IPS-NIHi11 (cell line): ENCODE data around the gene OLA1.

ENCODE experiments used
- DNase-seq: peaks from one replicate; pipeline ENCODE4 v3.0.0; 2012; ENCODE audit warnings: mixed read lengths, low spot score

The OLA1 gene

DNA sequence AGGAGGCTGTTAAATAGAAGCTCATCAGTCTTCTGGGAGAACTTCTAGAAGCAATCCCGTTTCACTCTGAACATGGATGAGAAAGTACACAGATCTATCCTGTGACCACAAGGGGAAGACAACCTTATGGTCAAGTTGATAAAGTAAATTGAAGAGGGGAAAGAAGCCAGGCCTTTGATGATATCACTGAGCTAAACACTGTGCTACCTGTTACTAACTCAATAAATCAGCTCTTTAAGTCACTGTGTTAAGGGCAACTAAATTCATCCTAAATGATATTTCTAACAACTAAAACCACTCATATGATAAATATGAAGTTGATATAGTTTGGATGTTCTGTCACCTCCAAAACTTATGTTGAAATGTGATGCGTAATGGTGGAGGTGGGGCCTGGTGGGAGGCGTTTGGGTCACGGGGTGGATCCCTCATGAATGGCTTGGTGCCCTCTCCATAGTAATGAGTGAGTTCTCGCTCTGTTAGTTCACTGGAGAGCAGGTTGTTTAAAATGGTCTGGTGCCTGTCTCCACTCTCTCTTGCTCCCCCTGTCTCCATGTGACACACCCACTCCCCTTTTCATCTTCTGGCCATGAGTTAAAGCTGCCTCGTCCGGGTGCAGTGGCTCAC lies 23.6 kb downstream of the OLA1 start:
- DNase-seq, result no peak

DNA sequence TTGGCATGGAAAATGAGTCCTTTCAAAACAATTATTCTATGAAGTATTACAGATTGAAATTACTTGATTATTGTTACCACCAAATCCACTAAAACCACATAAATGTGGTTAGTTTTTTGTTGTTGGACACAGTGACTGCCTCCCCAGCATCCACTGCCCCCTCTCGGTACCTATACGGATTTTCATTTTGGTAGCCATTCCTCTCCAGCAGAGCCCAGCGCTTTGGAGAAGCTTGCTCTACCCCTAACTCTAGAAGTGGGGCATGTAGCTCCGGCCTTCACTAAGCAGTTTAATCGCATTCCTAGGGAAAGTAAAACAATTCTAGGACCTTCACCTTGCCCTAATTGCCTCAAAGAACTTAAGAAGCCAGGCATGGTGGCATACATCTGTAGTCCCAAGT lies 24.2 kb downstream of the OLA1 start:
- DNase-seq, result no peak

DNA sequence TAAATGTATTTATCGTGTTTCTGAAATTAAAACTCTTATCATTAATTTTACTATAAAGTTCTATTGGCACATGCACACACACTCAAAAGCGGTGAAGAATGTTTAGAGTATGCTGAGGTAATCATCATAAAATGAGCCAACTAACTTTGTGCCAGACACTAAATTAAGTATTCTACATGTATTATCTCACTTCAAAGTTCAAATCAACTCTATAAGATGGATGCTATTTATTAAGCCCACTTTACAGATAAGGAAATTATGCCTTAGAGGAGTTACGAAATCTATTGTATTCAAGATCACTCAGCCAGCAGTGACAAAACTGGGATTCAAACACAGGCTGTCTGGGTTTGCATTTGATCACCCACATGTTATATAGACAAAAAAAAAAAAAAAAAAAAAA lies 24.9 kb downstream of the OLA1 start:
- DNase-seq, result no peak

DNA sequence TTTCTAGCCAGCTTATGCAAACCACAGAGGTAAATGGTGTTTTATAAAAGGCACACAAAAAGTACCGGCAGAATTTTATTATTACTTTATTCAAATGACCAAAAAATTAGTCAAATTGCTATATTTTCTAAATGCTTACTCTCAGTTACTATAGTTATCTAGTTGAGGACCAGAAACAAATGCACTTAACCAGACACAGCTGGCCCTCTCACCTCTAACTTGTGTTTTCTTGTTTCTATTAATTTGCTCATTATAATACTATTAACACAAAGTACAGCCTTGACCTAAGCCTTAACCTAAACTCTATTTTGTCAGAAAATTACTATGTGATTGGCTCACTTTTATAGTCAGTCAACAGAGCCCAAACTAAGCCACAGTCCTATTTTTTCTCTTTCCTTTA lies 26.2 kb downstream of the OLA1 start:
- DNase-seq, result no peak

DNA sequence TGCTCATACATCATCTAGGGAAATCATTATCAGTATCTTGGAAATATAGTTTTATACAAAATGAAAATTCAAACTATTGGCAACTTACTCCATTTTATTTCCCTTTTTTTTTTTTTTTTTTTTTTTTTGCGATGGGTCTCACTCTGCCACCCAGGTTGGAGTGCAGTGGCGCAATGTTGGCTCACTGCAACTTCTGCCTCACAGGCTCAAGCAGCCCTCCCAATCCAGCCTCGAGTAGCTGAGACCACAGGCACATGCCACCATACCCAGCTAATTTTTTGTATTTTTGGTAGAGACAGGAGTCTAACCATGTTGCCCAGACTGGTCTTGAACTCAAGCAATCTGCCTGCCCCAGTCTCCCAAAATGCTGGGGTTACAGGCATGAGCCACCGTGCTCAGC lies 29.0 kb downstream of the OLA1 start:
- no peak for DNase-seq

DNA sequence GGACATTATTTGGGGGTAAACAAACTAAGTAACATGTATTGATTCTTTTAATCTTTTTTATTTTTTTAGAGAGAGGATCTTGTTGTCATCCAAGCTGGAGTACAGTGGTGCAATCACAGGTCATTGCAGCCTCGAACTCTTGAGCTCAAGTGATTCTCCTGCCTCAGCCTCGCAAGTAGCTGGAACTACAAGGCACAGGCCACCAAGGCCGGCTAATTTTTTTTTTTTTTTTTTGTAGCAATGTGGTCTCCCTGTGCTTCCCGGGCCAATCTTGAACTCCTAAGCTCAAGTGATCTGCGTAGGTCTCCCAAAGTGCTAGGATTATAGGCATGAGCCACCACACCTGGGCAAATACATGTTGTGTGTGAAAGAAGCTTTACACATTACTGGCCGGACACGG lies 29.6 kb downstream of the OLA1 start:
- DNase-seq, result no peak

DNA sequence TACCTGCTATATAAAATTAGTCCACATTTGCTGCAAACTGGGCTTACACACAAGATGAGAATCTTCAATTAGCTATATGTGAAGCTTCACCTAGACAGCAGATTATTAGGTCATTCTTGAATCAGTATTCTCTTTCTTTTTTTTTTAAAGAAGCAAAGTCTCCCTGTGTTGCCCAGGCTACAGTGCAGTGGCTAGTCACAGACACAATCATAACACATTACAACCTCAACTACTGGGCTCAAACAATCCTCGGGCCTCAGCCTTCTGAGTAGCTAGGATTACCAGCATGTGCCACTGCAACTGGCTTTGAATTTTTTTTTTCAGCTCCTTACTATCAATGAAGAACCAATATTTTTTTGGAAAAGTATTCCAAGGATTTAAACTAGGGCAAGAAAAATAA lies 30.5 kb downstream of the OLA1 start:
- no peak for DNase-seq

DNA sequence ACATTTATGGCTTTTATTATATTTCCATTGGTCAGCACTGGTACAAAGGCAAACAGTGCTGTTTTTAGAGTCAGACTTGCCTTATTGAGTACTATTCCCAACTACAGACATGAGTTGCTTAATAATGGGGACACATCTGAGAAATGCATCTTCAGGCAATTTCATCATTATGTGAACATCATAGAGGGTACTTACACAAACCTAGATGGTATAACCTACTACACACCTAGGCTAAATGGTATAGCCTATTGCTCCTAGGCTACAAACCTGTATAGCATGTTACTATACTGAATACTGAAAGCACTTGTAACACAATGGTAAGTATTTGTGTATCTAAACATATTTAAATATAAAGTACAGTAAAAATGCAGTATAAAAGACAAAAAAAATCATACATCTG lies 36.4 kb downstream of the OLA1 start:
- DNase-seq, result no peak

DNA sequence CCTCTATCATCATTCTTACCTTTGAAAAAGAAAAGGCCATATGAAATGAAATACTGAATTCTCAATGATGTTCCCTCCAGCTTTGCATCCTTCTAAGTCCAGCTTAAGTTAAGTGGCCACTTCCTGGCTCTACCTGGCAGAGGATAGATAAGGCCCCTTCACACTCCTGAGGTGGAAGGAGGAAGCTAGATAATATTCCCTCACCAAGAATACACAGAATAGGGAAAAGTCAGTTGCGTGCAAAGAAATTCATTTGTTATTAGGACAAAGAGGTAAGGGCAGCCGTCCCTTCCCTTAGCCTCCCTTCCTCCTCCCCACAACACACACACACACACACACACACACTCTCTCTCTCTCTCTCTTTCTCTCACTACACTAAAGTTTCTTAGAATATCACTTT lies 37.5 kb downstream of the OLA1 start:
- no peak for DNase-seq

DNA sequence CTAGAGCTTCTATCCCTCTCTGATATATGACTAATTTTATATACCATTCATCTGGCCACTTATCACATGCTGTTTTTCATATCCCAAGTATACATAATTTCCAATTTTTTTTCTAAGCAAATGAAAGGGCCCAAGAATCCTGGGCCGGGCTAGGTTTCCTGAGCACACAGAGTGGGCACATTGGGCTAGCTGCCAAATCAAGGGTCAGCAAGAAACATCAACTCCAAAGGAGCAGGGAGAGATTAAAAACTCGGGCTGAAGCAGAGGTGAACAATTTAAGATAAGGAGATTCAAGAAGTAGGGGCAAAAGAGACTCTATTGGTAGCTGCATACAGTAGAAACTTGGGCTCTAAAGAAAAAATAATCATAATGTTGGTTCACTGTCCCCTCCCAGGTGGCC lies 39.0 kb downstream of the OLA1 start:
- no peak for DNase-seq

DNA sequence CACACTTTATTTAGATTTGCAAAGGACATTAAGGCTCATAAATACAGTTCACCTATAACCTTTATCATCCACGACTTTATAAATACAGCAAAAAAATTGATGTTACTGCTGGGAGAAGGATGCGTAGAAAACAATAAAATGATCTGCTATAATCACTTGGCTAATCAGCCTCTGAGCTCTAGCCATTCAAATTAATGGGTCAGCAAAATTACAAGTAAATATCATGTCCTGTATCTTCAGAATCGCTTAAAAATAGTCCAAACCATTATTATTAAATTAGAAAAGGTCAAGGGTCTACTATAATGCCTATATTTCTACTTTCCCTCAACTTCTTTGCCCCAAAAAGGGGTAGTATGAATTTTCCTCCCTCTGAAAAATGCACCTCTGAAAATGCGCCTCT lies 40.3 kb downstream of the OLA1 start:
- no peak for DNase-seq

DNA sequence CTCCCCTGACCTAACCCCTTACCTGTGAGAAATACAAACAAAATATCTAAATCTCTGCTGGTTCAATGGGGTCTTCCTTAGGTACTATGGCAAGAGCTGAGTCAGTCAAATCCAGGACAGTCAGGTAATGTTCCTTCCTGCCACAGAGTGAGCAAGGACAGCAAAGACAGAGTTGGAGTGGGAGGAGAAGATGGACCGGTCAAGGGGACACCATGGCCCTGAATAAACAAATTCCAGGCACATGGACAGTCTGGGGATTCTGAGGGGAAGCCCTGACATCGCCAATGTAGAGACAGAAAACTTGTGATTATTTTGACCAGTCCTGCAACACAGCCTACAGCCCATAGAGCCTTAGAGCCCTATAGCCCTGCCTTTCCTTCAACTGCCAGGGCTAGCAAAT lies 42.8 kb downstream of the OLA1 start:
- DNase-seq, result no peak

DNA sequence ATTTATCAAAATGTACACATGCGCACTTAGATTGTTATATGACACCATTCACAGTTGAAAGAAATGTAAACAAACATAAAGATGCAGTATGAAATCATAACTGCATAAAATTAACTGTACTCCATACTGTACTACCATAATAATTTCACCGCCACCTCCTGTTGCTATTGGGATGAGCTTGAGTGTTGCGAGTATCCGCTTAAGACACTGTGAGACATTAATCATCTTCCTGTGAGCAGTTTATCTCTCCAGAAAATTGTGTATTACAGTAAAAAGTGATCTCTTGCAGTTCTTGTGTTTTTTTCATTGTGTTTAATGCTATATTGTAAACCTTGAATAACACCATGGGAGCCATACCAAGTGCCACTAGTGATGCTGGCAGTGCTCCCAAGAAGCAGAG lies 46.1 kb downstream of the OLA1 start:
- DNase-seq, result no peak

DNA sequence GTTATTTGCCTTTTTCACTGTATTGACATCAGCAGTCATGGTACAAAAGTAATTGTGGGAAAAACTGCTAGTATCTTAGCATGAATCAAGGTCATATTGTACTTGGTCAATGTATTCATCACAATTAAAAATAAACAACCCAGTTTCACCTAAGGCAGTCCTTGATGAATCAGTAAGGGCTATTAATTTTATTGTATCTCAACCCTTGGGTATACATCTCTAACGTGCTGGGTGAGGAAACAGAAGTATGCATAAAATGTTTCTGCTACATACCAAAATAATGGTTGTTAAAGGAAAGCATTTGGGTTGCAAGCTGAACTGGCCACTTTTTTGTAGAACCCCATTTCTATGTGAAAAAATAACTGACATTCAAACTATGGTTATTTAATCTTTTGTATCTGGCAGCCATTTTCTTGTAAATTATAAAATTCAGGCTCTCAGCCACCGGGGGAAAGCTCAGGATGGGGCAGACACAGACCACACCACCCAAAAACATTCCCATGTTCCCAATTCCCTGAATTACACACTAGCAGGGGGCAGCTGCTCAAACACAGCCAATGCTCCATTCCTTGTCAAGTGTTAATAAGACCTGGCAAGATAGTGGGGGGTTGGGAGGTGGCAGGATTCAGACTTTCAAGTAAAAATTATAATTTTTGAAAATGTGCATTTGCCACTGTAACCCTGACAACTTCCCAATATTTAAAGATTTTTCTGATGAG lies 49.3 kb downstream of the OLA1 start:
- peak; percentile 7 for DNase-seq

DNA sequence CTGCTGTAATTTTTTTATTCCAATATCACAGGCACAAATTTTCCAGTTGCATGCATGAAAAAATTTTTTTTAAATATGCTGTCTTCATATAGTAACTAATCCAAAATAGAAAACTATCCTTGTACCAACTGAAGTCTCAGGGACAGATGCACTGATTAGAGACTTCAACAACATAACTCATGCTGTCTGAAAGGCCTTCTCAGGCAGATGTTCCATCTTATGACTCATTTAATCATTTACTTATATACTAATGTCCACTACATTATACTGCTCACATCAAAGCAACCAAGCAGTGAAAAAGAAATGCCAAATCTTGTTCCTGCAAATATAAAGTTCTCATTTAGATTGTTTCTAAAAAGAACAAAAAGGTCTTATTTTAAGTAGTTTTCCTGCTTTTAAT lies 53.1 kb downstream of the OLA1 start:
- no peak for DNase-seq

DNA sequence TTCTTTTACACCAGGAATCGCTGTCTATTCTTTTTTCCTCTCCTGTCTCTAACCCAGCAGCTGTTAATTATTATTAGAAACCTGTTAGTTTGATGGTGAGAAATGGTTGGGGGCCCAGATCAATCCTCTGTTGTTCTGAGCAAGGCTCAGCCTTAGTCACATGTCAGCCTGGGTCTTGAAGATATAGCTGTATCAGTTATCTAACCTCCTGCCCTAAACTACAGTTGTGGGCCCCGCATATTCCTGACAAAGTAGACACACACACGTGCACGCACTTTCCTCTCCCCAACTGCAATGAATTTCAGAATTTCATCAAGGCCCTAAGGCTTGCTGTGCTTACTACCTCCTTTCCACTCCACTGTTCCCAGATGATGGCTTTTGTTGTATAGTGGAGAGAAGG lies 54.6 kb downstream of the OLA1 start:
- DNase-seq, result no peak

DNA sequence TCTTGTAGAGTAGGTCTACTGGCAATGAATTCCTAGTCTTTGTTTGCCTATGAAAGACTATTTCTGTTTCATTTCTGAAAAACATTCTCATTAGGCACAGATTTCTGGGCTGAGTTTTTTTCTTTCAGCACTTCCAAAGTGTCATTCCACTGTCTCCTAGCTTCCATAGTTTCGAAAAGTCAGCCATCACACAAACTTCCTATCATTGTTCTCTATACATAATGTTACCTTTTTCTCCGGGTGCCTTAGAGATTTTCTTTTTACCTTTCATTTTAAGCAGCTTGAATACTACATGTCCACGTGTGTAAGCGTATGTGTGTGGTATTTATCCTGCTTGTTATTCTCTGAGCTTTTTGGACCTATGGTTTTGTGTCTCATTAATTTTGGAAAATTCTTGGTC lies 55.7 kb downstream of the OLA1 start:
- no peak for DNase-seq

DNA sequence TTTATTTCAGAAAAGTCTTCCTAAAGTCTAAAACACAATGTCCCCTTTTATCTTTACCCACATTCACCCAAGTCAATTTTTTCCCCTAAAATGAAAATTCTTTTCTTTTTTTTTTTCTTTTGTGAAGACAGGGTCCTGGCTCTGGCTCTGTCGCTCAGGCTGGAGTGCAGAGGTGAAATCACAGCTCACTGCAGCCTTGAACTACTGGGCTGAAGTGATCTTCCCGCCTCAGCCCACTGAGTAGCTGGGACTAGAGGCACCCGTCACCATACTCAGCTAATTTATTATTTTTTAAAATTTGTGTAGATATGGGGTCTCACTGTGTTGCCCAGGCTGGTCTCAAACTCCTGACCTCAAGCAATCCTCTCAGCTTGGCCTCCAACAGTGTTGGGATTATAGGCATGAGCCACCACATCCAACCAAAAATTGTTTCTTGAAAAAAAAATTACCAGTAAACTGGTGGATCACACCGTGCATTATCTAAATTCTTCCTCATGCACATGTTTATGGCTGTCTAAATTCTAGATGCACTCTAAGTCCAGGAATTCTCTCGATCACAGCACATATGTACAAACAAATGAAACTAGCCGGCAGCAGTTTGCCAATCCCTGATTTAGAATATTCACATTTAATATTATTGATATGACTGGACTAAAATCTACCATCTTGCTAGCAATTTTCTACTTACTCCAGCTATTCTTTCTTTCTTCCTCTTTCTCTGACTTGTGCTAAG lies 56.8 kb downstream of the OLA1 start:
- DNase-seq, result no peak

DNA sequence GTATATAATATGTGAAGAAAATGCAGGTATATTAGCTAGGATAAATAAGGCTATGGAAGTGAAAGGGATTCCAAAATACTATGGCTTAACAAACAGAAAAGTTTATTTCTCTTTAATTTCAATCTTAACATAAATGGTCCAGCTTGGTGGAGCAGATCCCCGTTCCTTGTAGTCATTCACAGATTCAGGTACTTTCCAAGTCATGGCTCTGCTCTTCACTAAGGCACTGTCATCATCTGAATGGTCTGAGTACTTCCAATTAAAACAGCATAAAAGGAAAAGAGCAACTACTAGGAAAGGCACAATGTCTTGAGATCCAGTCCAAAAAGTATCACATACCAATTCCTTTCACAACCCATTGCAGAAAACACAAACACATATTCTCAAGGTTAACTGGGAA lies 63.4 kb downstream of the OLA1 start:
- DNase-seq, result no peak

DNA sequence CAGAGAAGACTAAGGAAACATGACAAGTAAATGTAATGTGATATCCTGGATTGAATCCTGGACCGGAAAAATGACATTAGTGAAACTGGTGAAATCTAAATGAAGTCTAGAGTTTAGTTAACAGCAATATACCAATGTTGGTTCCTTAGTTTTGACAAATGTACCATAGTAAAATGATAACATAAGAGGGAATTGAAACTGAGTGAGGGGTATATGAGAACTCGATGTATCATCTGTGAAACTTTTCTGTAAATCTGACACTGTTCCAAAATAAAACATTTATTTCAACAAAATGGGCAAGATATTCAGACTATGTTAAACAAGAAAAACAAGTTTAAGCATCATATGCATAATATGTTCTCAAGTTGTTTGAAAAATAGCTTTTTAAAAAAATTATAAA lies 63.8 kb downstream of the OLA1 start:
- no peak for DNase-seq

DNA sequence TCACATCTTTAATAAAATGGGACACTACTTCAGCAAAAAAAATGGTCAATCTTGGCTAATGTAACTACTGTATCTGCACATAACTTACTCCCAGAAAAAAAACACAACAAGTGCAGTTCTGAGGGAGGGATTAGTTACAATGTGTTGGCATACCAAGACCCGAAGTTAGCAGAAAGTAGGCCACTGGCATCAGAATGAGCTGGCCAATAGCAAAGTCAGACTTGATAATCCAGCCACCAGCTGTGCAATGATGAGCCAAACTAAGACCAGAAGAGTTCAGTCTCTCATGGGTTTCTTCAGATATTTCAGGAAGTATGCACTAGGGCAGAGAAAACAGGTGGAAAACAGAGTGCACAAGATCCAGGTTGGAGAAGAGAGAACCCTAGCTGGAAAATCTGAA lies 65.3 kb downstream of the OLA1 start:
- DNase-seq, result no peak

DNA sequence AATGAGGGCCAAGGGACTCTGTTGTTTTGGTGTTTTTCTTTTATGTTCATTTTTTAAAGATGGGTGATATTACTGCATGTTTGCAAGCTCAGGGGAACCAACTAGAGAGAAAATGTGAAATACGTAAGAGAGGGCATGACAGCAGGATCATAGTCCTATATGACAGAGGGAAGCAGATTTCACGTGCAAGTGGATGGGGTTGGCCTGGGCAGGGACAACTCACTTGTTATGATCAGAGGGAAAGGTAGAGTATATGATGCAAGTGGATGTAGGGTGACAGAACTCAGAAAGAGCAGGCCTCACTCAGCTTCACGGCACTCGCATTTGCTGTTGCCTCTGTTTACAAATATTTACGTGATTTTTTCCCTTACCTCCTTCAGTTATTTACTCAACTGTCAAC lies 67.0 kb downstream of the OLA1 start:
- DNase-seq, result no peak

DNA sequence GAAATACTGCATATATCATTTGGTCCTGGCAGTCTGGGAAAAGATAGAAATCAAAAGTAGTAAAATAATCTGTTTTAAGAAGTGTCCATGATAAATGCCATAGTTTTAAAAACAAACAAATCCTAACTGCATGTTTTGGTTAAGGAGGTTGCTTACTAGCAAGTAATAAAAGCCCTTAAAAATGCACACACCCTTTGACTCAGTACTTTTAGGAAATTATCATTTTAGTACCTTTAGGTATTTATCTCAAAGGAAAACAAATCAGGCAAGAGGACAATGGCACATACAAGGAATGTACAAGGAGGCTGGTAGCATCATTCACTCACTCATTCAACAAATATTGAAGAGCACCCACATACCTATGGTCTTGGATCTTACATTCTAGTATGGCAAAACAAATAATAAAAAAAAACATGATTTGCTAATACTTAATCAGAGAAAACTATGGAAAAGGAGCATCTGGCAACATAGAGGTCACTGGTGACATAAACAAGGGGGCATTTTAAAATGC lies 67.6 kb downstream of the OLA1 start:
- DNase-seq, result no peak
